KG1 (cell line): Measurements from ENCODE around the gene SLC9A2.

Experiments used
- DNase-seq: peaks from one replicate; lab custom pipeline; 2025; lab: John Stamatoyannopoulos, UW

Gene SLC9A2

DNA sequence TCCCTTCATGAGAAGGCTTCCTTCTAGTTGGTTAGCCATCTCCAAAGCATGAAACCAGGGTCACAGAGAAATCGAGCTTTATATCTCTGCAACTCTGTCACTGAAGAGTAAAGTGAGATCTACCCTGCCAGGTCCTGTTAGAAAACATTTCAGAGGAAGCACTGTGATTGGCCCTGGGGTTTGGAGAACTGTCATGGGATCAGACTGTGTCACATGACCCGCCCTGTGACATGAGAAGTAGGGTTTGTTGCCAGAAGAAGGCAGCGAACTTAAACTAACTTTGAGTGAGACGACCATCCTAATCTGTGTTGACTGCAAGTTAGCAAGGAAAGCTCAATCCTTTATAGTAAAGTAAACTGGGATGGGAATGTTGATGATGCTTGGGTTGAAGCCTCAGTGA is 55.5 kb downstream of the SLC9A2 start:
- DNase-seq: no peak

DNA sequence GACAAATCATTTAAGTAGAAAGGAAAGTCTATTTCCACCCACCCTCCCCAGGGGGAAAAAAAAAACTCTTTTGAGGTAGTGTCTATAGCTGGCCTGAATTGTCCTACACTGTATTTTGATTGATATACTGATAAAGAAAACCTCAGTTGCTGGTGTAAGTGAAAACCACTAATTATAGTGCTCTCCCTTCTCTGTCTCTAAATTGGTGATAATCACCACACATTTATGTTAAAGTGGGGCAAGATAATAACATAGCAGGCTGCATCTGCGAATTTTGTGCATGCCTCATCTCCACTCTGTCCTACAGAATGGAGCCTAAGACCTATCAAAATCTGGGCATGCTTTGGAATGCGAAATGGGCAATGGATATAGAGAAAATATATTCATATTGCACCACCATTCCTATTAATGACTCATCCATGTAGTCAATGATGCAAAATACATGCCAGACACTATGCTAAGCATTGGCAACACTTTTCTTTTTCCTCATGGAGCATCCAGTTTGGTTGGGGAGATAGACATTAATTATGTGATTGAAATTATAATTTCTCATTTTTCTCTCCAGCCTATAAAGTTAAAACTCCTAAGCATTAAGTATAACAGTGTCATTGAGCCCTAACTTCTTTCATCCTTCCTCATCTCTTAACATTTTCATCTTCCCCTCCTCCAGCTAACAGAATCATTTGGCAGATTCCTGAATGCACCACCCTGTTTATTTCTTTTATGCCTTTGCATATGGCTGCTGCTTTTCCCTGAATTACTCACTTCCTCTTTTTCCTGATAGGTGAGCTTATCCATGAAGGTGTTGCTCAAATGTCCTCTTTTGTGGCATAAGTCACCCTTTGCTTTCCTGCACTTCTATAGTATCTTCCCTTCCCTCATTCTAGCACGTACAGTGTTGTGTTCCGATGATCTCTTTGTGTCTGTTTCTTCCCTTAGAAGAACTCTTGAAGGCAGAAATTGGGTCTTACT is 58.2 kb downstream of the SLC9A2 start:
- DNase-seq: no peak

DNA sequence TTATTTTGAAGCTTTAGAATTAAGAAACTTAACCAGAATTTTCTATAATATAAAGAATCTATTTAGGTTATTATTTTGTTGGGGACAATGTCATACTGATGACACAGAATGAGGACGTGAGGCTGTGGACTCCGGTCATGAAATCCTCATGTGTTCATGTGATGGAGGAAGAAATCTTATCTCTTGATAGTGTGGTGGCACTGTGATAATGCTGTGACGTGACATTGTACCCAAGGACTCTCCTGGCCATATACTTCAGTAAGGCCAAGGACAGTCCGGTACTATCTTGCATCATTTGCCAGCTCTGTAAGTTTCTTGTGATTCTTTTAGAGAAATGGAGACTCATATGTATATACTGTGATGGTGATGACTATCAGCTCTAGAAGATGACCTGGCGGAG is 59.1 kb downstream of the SLC9A2 start:
- no peak for DNase-seq

DNA sequence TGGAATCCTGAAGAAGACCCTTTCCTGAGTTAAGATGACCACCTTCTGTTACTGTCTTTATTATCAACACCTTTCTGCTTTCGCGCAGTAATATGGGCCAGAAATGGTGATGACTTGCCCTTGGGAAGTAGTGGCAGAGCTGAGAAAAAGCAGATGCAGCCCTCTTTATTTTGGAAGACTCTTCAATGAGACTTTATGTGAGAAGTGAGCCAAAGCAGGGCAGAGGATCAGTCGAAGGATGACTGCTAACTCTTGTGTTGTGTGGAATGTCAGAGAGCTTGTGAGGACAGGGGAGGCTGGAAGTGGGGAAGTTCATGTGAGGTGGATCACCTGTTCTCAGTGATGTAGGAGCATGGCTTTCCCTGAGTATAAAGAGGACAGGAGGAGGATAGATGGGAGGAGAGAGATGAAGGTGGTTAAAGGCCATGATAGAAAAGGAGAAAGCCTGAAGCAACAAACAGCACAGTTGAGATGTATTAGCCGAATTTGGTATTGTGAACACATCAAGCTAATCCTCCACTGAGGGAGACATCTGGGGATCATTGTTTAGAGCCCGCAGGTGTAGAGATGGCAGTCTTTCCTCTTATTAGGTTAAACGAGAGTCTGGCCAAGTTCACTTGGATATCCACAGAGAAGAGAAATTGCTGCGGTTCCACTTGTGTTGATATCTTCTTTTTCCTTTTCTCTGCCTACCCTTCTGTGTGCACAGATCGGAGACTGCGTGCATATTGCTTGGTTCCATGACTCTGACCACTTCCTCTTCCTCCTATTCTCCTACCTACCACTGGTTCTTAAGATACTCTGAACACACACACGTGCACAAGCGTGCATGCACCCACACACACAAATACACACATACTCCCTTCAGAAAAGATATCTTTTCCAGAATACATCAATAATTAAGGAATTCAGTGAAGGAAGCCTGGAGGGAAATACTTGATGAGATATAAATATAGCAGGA is 67.4 kb downstream of the SLC9A2 start:
- DNase-seq: peak; percentile 30

DNA sequence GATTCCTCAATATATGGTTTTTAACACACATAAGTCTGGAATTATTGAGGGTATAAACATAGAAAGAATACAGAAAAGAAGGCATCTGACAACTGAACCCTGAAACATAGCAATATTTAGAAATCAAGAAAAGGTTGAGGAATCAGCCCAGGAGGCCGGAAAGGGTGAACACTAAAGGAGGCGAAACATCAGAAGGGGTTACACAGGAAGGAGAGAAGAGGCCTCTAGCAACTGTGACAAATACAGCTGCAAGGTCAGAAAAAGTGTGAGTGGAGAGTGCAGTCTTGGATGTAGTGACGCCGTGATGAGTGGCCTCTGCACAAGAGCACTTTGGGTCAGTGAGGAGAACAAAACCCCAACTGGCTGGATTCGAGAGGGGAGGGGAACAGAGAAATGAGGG is 70.7 kb downstream of the SLC9A2 start:
- no peak for DNase-seq

DNA sequence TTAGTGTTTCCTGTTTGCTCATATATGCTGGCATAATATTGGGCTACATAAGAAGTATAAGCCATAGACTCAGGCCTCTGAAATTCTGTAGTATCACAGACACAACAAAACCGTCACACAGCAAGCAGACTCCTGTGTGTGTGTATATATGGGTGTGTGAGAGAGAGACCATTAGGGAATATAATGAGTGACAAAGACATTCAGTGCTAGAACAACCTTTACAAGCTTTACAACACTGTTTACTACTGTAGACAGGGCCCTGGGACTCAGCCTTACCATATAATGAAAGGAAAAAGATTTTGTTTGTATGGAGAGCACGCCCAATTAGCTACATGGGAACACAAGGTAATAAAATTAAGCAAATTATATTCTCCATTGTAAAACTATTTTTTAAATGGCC is 77.1 kb downstream of the SLC9A2 start:
- no peak for DNase-seq

DNA sequence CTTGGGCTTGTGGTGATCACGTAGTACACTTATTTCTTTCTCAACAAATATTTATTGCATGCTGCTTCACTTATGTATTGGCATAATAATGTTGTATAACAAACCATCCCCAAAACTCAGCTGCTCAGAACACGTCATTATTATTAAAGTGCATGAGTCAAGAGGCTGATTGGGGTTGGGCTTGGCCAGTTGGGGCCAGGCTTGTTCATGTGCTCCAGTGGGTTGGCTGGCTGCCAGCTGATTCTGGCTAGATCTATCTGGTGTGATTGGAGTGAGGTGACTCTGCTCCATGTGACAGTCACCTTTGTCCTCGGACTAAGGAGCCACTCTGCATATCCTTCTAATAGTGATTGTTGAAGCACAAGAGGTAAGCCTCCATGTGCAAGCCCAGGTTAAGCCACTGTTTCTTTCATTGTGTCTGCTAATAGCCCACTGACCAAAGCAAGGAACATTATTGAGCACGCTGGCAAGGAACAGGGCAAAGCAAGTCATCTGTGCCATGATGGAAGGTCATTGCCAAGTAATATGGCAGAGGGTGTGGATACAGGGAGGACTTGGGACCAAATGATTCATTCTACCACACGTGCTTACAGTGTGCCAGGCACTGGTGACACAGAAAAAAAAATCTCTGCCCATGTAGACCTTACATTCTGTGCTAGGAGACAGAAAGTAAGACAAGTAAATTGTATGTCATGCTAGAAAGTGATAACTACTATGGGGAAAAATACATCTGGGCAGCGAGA is 79.2 kb downstream of the SLC9A2 start:
- DNase-seq: no peak

DNA sequence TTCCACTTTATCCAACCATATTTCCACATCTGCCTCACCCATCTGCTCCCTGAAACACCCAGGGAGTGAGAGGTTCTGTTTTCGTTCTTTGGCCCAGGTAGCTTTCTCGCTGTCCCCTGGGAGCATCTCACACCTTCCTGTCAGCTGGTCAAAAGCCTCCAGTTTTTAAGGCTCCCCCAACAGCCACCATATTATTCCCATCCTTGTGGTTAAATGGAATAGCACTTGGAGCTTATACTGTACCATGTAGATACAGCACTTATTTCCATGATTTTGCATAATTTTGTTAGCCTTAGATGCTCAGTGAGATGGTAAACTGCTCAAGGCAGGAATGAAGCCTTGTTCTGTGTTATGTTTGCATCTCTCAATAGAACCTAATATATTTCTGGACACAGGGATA is 84.0 kb downstream of the SLC9A2 start:
- DNase-seq: no peak

DNA sequence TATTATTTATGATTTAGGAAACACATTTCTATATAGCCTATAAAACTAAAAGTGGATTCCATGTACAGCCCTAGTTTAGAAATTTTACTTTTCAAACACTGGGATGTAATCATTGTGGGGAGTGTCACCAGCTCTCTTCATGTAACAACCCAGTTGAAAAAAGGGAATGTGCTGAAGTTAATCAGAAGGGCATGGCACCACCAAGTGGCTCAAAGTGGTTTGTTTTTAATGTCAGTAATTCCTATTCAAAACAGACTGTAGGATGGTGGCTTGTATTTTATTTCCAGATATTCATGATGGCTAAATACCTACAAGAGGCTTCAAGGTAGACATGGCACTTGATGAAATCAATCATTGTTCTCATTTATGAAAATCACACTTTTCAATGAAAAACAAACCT is 84.4 kb downstream of the SLC9A2 start:
- DNase-seq: no peak

DNA sequence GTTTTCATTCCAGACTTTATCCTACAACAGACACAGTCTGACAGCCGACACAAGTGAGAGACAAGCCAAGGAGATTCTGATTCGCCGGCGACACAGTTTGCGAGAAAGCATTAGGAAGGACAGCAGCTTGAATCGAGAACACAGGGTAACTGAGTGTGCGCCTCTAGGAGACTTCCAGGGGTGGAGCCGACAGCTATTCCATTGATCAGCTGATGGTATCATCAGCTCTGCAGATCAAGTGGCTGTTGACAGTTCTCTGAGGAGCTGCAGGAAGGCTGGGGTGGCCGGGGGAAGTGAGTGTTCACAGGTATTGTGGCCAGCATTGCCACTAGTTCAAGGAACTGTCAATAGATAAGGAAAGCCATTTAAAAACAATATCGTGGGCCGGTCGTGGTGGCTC is 85.2 kb downstream of the SLC9A2 start:
- no peak for DNase-seq

DNA sequence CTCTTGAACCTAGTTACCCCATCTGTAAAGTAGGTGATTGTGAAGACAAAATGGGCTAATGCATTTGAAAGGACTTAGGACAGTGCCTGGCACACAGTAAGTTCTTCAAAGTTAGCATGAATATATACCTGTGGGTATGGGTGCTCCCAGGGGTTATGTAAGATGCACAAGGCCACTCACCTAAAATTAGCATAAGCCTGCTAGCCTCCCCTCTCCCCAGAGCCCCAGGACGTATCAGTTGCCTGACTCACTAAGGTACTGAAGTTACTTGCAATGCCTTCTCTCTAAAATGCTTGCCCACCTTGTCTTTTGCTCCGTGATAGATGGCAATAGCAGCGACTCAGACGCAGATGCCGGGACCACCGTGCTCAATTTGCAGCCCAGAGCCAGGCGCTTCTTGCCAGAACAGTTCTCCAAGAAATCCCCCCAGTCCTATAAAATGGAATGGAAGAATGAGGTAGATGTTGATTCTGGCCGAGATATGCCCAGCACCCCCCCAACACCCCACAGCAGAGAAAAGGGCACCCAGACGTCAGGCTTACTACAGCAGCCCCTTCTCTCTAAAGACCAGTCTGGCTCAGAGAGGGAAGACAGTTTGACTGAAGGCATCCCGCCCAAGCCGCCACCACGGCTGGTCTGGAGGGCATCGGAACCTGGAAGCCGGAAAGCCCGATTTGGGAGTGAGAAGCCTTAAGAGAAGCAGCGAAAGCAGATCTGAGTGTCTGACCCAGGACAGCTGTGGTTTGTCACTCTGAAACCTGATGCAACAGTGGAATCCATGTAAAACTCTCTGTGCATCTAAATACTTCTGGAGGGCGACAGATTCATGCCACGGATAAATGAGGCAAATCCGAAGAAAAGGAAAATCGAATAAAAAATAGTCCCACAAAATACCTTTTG is 88.7 kb downstream of the SLC9A2 start:
- no peak for DNase-seq

DNA sequence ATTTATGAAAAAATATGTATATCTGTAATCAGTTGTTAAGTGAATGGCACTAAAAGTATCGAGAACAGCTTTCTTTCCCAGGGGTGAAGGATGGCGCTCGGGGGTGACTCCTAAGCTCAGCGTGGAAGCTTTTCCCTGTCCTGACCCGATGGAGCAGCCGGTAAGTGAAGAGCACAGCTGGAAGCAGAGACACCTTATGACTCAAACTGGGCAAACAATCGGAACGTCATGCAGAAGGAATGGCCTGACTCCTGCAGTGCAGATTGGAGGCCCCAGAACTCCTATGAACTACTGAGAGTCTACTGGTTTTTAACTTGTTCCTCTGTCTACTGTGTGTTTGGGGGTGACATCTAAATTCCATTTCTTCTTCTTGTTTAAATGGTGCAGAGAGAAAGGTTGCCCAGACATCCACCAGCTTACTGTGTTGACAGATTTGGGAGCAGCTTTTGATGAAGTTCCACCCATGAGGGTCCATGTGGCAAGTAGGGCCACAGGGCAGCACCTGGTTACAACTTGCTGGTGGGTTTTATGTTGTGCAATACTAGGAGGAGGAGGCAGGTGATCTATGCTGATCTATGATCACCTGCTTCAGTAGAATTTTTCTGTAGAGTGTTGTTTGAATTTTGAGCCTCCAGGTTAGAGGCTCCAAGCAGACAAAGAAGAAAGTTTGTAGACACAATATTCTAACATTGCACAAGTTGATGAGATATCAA is 89.7 kb downstream of the SLC9A2 start:
- DNase-seq: no peak

DNA sequence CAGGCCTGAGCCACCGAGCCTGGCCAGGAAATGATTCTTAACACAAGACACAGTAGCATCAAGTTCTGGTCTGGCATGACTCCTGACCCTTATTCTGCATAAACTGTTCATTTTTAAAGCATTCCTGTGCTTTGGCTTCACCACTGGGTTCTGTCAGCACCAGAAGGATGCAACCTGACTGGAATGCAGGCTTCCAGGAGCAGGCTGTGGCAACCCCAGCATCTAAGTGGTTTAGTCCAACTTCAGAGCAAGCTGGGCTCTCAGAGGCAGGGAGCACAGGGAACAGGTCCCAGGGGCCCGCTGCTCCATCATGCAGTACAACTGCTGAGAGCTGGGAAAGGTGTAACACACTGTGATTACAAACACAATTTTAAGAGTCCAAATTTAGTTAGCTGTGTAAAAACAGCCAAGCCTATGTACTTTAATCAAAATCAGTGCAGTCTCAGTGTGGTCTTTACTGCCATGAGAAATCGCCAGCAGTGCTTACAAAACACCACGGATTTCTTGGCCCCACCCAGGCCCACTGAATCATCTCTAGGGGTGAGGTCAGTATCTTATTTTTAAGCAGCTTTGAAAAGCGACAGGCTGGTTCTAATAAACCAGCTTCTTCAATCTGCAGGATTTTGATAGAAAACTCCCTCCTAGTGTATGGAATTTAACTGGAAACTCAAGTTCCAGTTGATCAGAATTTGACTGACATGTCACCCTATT is 98.1 kb downstream of the SLC9A2 start:
- DNase-seq: no peak

DNA sequence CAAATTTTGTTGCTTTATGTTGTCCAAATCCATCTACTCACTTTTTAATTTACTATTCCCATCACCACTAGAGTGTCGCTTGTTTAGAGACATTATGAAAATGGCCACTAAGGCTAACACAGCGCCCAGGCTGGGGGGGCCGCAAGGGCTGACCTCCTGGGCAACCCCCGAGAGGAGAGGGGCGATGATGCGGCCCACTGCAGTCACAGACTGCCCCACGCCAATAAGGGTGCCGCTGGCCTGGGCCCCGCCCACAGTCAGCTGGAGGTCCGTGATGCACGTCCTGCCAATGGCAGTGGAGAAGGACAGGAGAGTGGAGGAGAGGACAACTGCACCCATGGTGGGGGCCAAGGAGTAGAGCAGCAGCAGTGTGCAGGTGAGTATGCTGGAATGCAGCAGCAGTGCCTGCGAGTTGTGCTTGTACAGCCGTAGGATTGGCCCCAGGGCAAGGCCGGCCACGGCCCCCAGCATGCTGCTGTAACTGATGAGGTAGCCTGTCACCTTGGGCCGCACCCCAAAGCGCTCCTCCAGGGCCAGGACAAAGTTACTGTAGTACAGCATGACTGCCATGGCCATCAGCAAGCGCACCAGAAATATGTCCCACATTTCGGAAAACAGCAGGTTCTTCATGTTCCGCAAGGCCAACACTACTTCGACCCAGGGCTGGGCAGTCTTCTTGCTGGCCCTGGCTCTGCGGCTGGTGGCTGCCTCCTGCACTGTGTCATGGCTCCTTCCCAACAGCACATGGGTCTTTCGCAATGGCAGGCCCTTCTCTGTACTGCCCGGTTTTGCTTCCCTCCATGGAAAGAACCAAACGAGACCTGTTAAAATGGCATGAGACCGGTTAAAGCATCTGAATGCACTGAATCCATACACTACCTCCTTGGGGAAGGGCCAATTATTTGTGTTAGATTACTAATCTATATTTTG is 99.3 kb downstream of the SLC9A2 start:
- DNase-seq: no peak

DNA sequence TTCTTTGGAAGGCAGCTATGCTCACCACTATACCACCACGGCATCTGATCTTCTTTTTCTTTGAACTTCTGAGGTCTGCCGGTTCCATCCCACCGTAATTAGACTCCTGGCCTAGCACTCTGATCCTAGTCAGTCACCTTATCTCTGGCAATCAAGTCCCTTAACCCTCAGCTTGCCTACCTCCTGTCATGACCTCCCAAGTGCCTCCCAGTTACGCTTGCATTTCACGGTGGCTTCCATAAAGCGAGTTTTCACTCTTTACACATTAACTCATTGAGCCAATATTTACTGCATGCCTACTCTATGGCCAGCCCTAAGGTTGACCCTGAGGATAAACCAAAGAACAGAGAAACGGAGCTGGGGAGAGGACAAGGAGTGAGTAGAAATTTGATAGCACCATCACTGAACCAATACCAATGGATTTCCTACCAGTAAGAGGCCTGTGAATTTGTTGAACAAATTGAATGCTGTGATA is 104.7 kb downstream of the SLC9A2 start:
- DNase-seq: no peak

DNA sequence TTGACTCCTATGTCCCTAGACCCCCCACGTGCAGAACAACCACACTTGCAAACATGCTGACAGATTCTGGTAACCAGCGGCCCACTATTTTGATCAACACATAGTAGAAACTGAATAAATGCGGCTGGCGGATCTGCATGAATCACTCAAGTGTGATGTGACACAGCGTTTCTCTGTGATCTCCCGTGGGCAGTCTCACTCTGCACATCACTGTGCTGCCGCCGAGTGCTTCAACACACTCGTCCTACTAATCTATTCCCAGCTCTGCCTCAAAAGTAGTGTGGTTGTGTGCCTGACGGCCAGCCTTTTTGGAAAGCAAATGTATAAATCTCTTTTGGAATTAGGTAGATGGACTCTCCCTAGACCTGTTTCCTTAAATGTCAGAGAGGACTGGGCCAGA is 105.2 kb downstream of the SLC9A2 start:
- DNase-seq: no peak

DNA sequence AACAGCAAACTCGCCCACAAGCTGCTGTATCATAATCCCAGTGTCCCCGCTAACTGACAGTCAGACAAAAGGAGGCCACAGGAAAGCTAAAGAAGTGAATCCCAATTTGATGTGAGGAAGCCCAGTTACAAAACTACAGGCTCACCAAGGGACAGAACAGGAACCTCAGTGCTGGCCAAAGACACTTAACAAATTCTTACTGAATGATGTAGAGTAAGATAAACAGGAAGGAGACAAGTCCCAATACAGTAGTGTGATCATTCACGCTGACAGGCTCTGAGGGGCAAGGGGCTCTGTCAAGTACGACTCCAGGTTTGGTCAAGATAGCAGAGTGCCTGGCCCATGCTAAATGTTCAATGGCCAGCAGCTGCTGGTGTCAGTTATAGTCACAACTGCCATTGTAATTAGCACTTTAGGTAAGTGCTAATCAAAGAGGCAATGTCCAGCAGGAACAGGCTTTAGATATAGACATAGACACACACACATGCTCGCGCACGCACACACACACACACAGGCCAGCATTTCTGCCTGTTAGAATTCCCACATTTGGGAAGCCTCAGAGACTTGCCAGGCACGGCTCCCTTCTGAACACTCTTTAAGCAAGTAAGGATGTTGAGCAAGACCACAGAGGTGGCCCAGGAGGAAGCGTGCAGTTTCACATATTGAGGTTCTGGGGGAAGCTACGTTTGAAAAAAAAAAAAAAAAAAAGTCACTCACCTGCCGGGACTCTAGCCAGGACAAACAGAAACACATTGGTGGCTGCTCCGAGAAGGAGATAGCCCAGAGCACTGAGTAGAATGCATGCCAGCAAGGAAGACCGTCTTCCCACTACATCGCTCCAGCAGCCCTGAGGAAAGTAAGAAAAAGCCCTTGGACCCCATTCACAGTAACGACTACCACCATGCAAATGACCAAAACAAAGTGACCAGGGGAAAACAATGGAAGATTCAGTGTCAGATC is 107.1 kb downstream of the SLC9A2 start:
- DNase-seq: no peak
